GM19463 (cell line): ENCODE measurements around the gene TTC34.
"Not testable (repeated sequence)": the region's sequence is repeated elsewhere in the genome, so short reads cannot be mapped to it uniquely, and the experiment has no call there.

Source experiments
- ATAC-seq: cut with Tn5 transposase; IDR thresholded peaks from one replicate; pipeline ENCODE4 v1.9.1; 2021; ENCODE audit warnings: mild to moderate bottlenecking, moderate library complexity; ENCODE audit not compliant: unreplicated experiment

TTC34 gene

DNA sequence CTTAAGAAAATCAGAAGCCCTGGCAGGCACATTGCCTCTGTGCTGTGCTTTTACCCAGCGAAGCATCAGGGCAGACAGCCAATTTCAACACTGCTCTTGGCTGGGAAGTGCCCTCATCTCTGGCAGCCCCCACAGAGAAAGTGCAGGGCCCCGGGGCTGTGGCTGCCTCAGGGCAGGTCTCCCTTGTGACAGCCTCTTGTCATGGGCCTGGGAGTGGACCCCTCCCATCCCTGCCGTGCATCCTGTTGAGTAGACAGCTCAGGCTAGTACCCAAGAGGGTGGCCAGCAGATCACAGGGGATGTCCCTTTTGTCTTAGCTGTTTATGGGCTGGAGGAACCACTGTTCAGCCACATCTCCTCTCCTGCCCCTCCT, 23.3 kb downstream of the TTC34 start:
- no peak for ATAC-seq

DNA sequence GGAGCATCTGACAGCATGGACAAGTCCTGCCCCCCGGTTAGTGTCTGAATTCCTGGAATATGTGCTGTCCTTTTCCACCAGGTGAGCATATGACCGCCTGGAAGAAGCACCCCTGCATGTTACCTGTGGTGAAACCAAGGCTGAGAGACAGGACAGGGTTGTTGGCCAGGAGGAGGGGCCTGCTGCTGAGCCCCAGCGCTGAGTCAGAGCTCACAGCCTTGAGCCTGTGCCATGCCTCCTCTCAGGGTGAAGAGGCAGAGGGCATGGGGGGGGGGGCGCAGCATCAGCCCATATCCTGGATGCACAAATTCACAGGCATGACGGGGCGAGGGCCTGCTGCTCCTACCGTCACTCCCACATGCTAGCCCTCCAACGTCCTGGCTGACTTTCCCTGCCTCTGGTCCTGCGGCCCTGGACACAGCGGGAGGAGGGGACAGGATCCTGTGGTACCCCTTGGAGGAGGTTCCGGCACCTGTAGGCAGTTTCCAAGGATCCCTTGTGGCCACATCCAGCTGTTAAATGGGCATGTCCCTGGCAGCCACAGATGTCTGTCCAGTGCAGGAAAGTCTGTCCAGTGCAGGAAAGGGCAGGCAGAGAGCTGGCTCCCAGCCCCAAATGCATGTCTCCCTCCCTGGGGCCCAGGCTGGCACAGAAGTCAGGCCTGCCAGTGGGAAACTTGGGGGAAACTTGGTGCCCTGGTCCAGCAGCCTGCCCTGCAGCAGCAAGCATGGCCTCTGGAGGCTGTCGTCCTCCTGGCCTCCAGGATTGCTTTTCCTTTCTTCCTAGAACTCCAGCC, 23.9 kb downstream of the TTC34 start:
- no peak for ATAC-seq

DNA sequence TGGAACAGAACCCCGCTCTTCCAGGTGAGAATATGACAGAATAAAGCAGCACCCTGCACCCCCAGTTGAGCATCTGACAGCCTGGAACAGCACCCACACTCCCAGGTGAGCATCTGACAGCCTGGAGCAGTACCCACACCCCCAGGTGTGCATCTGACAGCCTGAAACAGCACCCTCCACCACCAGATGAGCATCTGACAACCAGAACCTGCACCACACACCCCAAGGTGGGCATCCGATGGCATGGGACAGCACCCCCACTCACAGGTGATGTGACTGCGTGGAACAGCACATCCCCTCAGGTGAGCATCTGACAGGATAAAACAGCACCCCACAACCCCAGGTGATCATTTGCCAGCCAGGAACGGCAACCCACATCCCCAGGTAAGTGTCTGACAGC, 26.2 kb downstream of the TTC34 start:
- ATAC-seq = not testable (repeated sequence)

DNA sequence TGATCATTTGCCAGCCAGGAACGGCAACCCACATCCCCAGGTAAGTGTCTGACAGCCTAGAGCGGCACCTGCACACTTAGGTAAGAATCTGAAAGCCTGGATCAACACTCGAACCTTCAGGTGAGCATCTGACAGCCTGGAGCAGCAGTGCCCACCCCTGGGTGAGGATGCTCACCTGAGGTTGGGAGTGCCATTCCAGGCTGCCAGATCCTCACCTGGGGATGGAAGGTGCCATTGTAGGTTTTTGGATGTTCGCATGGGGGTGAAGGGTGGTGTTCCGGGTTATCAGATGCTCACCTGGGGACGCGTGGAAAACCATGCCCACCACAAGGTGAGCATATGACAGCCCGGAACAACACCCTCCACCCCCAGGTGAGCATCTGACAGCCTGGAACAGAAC, 33.4 kb downstream of the TTC34 start:
- ATAC-seq = not testable (repeated sequence)

DNA sequence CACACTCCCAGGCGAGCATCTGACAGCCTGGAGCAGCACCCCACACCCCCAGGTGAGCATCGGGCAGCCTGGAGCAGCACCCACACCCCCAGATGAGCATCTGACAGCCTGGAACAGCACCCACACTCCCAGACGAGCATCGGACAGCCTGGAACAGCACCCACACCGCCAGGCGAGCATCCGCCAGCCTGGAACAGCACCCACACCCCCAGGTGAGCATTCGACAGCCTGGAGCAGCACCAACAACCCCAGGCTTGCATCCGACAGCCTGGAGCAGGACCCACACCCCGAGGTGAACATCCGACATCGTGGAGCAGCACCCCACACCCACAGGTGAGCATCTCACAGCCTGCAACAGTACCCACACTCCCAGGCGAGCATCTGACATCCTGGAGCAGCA, 42.1 kb downstream of the TTC34 start:
- not testable (repeated sequence) for ATAC-seq

DNA sequence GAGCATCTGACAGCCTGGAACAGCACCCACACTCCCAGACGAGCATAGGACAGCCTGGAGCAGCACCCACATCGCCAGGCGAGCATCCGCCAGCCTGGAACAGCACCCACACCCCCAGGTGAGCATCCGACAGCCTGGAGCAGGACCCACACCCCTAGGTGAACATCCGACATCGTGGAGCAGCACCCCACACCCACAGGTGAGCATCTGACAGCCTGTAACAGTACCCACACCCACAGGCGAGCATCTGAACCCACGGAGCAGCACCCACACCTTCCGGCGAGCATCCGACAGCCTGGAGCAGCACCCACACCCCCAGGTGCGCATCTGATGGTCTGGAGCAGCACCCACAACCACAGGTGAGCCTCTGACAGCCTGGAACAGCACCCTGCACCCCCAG, 44.0 kb downstream of the TTC34 start:
- ATAC-seq = not testable (repeated sequence)

DNA sequence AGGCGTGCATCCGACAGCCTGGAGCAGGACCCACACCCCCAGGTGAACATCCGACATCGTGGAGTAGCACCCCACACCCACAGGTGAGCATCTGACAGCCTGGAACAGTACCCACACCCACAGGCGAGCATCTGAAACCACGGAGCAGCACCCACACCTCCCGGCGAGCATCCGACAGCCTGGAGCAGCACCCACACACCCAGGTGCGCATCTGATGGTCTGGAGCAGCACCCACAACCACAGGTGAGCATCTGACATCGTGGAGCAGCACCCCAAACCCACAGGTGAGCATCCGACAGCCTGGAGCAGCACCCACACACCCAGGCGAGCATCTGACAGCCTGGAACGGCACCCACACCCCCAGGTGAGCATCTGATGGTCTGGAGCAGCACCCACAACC, 46.1 kb downstream of the TTC34 start:
- not testable (repeated sequence) for ATAC-seq

DNA sequence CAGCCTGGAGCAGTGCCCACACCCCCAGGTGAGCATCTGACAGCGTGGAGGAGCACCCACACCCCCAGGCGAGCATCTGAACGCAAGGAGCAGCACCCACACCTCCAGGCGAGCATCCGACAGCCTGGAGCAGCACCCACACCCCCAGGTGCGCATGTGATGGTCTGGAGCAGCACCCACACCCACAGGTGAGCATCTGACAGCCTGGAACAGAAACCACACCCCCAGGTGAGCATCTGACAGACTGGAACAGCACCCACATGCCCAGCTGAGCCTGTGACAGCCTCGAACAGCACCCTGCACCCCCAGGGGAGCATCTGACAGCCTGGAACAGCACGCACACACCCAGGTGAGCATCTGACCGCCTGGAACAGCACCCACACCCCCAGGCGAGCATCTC, 46.9 kb downstream of the TTC34 start:
- not testable (repeated sequence) for ATAC-seq

DNA sequence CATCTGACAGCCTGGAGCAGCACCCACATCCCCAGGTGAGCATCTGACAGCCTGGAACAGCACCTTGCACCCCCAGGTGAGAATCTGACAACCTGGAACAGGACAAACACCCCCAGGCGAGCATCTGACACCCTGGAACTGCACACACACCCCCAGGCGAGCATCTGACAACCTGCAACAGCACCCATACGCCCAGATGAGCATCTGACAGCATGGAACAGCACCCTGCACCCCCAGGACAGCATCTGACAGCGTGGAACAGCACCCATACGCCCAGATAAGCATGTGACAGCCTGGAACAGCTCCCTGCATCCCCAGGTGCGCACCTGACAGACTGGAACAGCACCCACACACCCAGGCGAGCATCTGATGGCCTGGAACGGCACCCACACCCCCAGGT, 49.0 kb downstream of the TTC34 start:
- not testable (repeated sequence) for ATAC-seq

DNA sequence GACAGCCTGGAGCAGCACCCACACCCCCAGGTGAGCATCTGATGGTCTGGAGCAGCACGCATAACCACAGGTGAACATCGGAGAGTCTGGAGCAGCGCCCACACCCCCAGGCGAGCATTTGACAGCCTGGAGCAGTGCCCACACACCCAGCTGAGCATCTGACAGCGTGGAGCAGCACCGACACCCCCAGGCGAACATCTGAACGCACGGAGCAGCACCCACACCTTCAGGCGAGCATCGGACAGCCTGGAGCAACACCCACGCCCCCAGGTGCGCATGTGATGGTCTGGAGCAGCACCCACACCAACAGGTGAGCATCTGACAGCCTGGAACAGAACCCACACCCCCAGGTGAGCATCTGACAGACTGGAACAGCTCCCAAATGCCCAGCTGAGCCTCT, 49.6 kb downstream of the TTC34 start:
- not testable (repeated sequence) for ATAC-seq

DNA sequence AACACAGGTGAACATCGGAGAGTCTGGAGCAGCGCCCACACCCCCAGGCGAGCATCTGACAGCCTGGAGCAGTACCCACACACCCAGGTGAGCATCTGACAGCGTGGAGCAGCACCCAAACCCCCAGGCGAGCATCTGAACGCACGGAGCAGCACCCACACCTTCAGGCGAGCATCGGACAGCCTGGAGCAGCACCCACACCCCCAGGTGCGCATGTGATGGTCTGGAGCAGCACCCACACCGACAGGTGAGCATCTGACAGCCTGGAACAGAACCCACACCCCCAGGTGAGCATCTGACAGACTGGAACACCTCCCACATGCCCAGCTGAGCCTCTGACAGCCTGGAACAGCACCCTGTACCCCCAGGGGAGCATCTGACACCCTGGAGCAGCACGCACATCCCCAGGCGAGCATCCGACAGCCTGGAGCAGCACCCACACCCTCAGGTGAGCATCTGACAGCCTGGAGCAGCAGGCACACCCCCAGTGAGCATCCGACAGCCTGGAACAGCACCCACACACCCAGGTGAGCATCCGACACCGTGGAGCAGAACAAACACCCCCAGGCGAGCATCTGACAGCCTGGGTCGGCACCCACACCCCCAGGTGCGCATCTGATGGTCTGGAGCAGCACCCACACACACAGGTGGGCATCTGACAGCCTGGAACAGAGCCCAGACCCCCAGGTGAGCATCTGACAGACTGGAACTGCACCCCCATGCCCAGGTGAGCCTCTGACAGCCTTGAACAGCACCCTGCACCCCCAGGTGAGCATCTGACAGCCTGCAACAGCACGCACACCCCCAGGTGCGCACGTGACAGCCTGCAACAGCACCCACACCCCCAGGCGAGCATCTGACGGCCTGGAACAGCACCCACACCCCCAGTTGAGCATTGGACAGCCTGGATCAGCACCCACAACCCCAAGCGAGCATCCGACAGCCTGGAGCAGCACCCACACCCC, 50.4 kb downstream of the TTC34 start:
- not testable (repeated sequence) for ATAC-seq

DNA sequence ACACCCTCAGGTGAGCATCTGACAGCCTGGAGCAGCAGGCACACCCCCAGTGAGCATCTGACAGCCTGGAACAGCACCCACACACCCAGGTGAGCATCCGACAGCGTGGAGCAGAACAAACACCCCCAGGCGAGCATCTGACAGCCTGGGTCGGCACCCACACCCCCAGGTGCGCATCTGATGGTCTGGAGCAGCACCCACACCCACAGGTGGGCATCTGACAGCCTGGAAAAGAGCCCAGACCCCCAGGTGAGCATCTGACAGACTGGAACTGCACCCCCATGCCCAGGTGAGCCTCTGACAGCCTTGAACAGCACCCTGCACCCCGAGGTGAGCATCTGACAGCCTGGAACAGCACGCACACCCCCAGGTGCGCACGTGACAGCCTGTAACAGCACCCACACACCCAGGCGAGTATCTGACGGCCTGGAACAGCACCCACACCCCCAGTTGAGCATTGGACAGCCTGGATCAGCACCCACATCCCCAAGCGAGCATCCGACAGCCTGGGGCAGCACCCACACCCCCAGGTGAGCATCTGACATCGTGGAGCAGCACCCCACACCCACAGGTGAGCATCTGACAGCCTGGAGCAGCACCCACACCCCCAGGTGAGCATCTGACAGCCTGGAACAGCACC, 51.3 kb downstream of the TTC34 start:
- not testable (repeated sequence) for ATAC-seq

DNA sequence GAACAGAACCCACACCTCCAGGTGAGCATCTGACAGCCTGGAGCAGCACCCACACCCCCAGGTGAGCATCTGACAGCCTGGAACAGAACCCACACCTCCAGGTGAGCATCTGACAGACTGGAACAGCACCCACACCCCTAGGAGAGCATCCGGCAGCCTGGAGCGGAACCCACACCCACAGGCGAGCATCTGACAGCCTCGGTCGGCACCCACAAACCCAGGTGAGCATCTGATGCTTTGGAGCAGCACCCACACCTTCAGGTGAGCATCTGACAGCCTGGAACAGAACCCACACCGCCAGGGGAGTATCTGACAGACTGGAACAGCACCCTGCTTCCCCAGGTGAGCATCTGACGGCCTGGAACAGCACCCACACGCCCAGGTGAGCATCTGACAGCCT, 52.9 kb downstream of the TTC34 start:
- not testable (repeated sequence) for ATAC-seq

DNA sequence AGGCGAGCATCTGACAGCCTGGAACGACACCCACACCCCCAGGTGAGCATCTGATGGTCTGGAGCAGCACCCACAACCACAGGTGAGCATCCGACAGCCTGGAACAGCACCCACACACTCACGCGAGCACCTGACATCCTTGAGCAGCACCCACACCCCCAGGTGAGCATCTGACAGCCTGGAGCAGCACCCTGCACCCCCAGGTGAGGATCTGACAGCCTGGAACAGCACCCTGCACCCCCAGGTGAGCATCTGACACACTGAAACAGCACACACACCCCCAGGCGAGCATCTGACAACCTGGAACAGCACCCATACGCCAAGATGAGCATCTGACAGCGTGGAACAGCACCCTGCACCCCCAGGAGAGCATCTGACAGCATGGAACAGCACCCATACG, 106.7 kb downstream of the TTC34 start:
- not testable (repeated sequence) for ATAC-seq

DNA sequence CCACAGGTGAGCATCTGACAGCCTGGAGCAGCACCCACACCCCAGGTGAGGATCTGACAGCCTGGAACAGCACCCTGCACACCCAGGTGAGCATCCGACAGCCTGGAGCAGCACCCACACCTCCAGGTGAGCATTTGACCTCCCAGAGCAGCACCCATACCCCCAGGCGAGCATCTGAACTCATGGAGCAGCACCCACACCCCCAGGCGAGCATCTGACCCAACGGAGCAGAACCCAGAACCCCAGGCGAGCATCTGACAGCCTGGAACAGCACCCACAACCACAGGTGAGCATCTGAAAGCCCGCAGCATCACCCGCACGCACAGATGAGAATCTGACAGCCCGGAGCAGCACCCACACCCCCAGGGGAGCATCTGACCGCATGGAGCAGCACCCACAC, 111.3 kb downstream of the TTC34 start:
- ATAC-seq = not testable (repeated sequence)

DNA sequence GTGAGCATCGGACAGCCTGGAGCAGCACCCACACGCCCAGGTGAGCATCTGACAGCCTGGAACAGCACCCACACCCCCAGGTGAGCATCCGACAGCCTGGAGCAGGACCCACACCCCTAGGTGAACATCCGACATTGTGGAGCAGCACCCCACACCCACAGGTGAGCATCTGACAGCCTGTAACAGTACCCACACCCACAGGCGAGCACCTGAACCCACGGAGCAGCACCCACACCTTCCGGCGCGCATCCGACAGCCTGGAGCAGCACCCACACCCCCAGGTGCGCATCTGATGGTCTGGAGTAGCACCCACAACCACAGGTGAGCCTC, 113.2 kb downstream of the TTC34 start:
- ATAC-seq = not testable (repeated sequence)

DNA sequence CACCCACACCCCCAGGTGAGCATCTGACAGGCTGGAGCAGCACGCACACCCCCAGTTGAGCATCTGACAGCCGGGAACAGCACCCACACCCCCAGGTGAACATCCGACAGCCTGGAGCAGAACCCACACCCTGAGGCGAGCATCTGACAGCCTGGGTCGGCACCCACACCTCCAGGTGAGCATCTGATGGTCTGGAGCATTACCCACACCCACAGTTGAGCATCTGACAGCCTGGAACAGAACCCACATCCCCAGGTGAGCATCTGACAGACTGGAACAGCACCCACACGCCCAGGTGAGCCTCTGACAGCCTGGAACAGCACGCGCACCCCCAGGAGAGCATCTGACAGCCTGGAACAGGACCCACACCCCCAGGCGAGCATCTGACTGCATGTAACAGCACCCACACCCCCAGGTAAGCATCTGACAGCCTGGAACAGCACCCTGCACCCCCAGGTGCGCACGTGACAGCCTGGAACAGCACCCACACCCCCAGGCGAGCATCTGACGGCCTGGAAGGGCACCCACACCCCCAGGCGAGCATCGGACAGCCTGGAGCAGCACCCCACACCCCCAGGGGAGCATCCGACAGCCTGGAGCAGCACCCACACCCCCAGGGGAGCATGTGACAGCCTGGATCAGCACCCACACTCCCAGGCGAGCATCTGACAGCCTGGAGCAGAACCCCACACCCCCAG, 113.7 kb downstream of the TTC34 start:
- ATAC-seq = not testable (repeated sequence)

DNA sequence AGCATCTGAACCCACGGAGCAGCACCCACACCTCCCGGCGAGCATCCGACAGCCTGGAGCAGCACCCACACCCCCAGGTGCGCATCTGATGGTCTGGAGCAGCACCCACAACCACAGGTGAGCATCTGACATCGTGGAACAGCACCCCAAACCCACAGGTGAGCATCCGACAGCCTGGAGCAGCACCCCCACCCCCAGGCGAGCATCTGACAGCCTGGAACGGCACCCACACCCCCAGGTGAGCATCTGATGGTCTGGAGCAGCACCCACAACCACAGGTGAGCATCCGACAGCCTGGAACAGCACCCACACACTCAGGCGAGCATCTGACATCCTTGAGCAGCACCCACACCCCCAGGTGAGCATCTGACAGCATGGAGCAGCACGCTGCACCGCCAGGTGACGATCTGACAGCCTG, 114.3 kb downstream of the TTC34 start:
- ATAC-seq = not testable (repeated sequence)

DNA sequence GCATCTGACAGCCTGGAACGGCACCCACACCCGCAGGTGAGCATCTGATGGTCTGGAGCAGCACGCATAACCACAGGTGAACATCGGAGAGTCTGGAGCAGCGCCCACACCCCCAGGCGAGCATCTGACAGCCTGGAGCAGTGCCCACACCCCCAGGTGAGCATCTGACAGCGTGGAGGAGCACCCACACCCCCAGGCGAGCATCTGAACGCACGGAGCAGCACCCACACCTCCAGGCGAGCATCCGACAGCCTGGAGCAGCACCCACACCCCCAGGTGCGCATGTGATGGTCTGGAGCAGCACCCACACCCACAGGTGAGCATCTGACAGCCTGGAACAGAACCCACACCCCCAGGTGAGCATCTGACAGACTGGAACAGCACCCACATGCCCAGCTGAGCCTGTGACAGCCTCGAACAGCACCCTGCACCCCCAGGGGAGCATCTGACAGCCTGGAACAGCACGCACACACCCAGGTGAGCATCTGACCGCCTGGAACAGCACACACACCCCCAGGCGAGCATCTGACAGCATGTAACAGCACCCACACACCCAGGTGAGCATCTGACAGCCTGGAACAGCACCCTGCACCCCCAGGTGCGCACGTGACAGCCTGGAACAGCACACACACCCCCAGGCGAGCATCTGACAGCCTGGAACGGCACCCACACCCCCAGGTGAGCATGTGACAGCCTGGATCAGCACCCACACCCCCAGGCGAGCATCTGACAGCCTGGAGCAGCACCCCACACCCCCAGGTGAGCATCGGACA, 115.2 kb downstream of the TTC34 start:
- ATAC-seq = not testable (repeated sequence)

DNA sequence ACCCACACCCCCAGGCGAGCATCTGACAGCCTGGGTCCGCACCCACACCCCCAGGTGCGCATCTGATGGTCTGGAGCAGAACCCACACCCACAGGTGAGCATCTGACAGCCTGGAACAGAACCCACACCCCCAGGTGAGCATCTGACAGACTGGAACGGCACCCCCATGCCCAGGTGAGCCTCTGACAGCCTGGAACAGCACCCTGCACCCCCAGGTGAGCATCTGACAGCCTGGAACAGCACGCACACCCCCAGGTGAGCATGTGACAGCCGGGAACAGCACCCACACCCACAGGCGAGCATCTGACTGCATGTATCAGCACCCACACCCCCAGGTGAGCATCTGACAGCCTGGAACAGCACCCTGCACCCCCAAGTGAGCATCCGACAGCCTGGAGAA, 115.8 kb downstream of the TTC34 start:
- ATAC-seq = not testable (repeated sequence)
